ENCODE data around the gene CHST15.
"Not testable (repeated sequence)": the region's sequence is repeated elsewhere in the genome, so short reads cannot be mapped to it uniquely, and the experiment has no call there.

The CHST15 gene

GRCh38 chr10:124097883-124098282, 4.5 kb upstream of the CHST15 start:
- DNase-seq (ENCODE audit: extremely low read depth, low read depth), result no peak
- no peak for TF ChIP-seq CTCF (IDR thresholded peaks at IDR 0.05; ENCODE audit: low read depth, low read length)

DNA sequence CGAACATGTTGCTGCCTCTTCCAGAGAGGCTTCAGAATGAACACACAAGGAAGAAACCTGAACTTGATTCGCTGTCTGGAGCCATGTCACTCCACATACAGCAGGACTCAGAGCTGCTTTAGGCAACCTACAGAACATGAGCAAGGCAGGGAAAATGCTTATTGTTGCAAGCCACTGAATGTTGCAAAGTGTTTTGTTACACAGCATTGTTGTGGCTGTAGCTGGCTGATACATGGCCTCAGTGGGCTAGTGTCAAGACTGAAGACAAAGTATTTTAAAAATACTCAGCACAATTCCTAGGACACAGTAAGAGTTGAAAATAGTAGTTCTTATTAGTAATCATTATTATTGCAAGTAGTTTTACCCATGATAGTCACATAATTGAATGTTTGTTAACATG, 3.1 kb upstream of the CHST15 start:
- no peak for TF ChIP-seq CTCF (IDR thresholded peaks at IDR 0.05; ENCODE audit: low read depth, low read length)
- DNase-seq (ENCODE audit: extremely low read depth, low read depth), result no peak

DNA sequence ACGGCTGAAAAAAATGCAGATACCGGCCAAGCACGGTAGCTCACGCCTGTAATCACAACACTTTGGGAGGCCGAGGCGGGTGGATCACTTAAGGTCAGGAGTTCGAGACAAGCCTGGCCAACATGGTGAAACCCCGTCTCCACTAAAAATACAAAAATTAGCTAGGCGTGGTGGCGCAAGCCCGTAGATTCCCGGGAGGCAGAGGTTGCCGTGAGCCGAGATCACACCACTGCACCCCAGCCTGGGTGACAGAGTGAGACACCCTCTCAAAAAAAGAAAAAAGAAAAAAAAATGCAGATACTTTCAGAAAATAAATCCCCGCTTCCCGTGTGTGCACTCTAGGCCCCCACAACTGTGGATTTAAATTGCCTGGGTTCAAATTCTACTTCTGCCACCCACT, 2.4 kb upstream of the CHST15 start:
- DNase-seq (ENCODE audit: extremely low read depth, low read depth), result not testable (repeated sequence)

GRCh38 chr10:124095096-124095495, 1.7 kb upstream of the CHST15 start:
- DNase-seq (ENCODE audit: extremely low read depth, low read depth), result no peak

GRCh38 chr10:124094419-124094785, 1.0 kb upstream of the CHST15 start:
- TF ChIP-seq CTCF (IDR thresholded peaks at IDR 0.05; ENCODE audit: low read depth, low read length), result no peak
- DNase-seq (ENCODE audit: extremely low read depth, low read depth), result no peak

More at GRCh38 chr10:124095096-124095495, 1.7 kb upstream of the CHST15 start:
- TF ChIP-seq CTCF (IDR thresholded peaks at IDR 0.05; ENCODE audit: low read depth, low read length), result no peak

DNA sequence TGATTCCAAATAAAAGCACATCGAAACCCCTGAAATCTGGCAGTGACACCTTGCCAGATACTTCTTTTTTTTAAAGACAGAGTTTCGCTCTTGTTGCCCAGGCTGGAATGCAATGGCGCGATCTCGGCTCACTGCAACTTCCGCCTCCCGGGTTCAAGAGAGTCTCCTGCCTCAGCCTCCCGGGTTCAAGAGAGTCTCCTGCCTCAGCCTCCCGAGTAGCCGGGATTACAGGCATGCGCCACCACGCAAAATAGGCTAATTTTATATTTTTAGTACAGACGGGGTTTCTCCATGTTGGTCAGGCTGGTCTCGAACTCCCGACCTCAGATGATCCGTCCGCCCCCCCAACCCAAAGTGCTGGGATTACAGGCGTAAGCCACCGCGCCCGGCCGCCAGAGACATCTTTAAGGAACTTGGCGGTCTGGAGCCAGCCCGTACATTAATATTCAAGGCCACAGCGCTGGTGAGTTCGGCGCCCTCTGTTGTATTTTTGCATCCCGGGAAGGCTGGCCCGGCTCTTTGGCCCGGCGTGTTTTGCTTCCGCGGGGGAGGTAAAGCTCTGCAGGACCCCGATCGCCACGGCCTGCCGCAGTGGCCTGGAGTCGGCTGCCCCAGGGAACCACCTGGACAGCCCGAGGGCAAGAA, 498 bp upstream of the CHST15 start:
- not testable (repeated sequence) for DNase-seq (ENCODE audit: extremely low read depth, low read depth)

- TF ChIP-seq CTCF (IDR thresholded peaks at IDR 0.05; ENCODE audit: low read depth, low read length), result no peak
- DNase-seq (ENCODE audit: extremely low read depth, low read depth), result no peak
Measured at GRCh38 chr10:124092250-124092859, 1.0 kb downstream of the CHST15 start.

DNA sequence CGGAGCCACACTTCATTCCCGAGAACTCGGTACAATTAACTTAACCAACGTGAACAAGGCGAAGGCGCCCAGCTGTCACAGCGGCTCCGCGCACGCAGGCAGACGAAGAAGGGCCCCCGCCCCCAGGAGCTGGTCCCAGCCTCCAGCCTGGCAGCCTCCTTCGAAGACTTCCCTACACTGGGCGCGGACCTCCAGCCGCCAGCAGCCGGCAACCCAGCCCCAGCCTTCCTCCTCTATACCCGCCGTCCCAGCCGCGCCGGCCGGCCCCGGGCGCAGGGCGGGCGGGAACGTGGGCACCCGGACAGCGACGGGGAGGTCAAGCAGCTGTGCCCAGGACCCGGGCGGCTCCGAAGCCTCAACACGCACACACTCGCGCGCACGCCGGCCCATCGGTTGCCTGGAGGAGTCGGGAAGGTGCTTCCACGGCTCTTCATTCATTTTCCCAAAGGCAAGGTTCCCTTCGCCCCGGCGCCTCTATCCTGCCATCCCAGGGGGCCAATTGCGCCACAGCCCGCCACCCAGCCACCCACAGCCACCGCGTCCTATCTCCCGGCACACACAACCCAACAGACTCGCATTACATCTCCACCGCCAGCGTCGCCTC, 1.6 kb downstream of the CHST15 start:
- TF ChIP-seq CTCF (IDR thresholded peaks at IDR 0.05; ENCODE audit: low read depth, low read length), result no peak
- no peak for DNase-seq (ENCODE audit: extremely low read depth, low read depth)

Data from AG09319 (cell line).